Endodermal cell (in vitro differentiated cells): ENCODE measurements around the gene PASK. TPM values are rescaled to one million over a fixed set of nuclear protein-coding genes. Genes with fewer than 3 reads are reported as not detected.

ENCODE experiments used
- DNase-seq: peaks from one replicate; pipeline ENCODE4 v3.0.0-alpha.2; 2017
- H3K27ac ChIP-seq: 2 replicates; pipeline ENCODE4 v1.5.1; 2013; ENCODE audit warnings: mild to moderate bottlenecking, low read depth, low read length, moderate library complexity
- H3K27me3 ChIP-seq: 2 replicates; pipeline ENCODE4 v1.6.1; 2013; ENCODE audit warnings: mild to moderate bottlenecking, low read length, moderate library complexity; ENCODE audit not compliant: insufficient read depth, control insufficient read depth, poor library complexity, severe bottlenecking
- H3K36me3 ChIP-seq: 2 replicates; pipeline ENCODE4 v1.7.0; 2013; ENCODE audit warnings: mild to moderate bottlenecking, low read length, moderate library complexity; ENCODE audit not compliant: control insufficient read depth, insufficient read depth
- H3K4me1 ChIP-seq: one replicate; pipeline ENCODE4 v1.7.0; 2013; ENCODE audit warnings: low read length; ENCODE audit not compliant: control insufficient read depth, insufficient read depth
- H3K4me3 ChIP-seq: 2 replicates; pipeline ENCODE4 v1.5.1; 2013; ENCODE audit warnings: mild to moderate bottlenecking, low read length, moderate library complexity
- H3K9ac ChIP-seq: 2 replicates; pipeline ENCODE4 v1.6.1; 2013; ENCODE audit warnings: mild to moderate bottlenecking, low read length, moderate library complexity; ENCODE audit not compliant: poor library complexity, severe bottlenecking; ENCODE audit errors: extremely low read depth
- H3K9me3 ChIP-seq: 2 replicates; pipeline ENCODE4 v1.6.1; 2013; ENCODE audit warnings: mild to moderate bottlenecking, low read length, moderate library complexity; ENCODE audit not compliant: control insufficient read depth
- H3K27ac Mint-ChIP-seq: 2 replicates; pipeline ENCODE4 v1.8.0; 2020; ENCODE audit warnings: mixed read lengths
- H3K27me3 Mint-ChIP-seq: 2 replicates; pipeline ENCODE4 v1.8.0; 2021; ENCODE audit warnings: mild to moderate bottlenecking, mixed read lengths; ENCODE audit not compliant: insufficient read depth
- H3K36me3 Mint-ChIP-seq: 2 replicates; pipeline ENCODE4 v1.8.0; 2020; ENCODE audit warnings: low read depth, mixed read lengths
- H3K4me1 Mint-ChIP-seq: 2 replicates; pipeline ENCODE4 v1.8.0; 2020; ENCODE audit warnings: mixed read lengths
- H3K4me3 Mint-ChIP-seq: 2 replicates; pipeline ENCODE4 v1.8.0; 2020; ENCODE audit warnings: mild to moderate bottlenecking, moderate library complexity, mixed read lengths
- H3K9me3 Mint-ChIP-seq: 2 replicates; pipeline ENCODE4 v1.8.0; 2020; ENCODE audit warnings: mild to moderate bottlenecking, mixed read lengths
- WGBS, 2 experiments: methylation state at CpG; one replicate each; pipeline versions ENCODE4 v1.1.5 to v1.1.7; 2013; ENCODE audit warnings: missing lambda C conversion rate in 2 of 2, mixed read lengths in 1 of 2; ENCODE audit not compliant: insufficient coverage in 1 of 2, insufficient read length in 1 of 2; 5-methylcytosine and 5-hydroxymethylcytosine counted together
- total RNA-seq, 2 donors: library from RNA; stranded (reverse); fragmentation: NEBNext Ultra II Directional in 1 of 2; extraction: Animal tissue kit (Norgen Biotek cat#: 25700) in 1 of 2; gene quantifications; 2 replicates in 1 of 2; 3 replicates in 1 of 2; pipeline ENCODE4 v1.2.1, GENCODE V29; 2021
- TF ChIP-seq, protein P1 (sequence below): fragments of 200-600 bp; sonication (generic); conservative IDR thresholded peaks from 2 replicates; pipeline ENCODE4 v1.5.0; 2021; ENCODE audit warnings: antibody characterized with exemption, mild to moderate bottlenecking

PASK gene
- total RNA-seq, 2 donors from 2014 or later: 76.5 to 94.5 TPM

DNA sequence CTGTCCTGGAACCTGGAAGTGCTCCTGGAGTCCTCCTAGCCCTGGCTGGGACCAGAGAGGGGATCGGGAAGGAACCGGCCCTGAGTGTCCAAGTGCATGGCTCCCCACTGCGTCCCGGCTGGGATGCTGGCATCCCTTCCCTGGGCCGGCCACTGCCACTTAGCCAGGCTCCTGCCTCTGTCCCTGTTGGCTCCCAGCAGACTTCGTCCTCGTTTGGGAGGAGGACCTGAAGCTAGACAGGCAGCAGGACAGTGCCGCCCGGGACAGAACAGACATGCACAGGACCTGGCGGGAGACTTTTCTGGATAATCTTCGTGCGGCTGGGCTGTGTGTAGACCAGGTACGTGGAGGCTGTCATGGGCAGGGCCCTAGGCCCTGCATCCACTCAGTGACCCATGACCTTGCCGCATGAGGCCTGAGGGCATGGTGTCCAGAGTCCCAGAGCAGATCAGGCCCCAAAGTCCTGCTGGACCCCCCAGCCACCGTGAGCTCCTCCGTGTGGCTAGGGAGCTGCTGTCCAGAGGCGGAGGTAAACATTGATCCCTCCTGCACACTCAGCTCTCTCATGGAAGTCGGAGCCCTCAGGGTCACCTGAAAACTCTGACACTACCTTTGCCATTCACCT lies 46.3 kb upstream of the PASK start:
- Histone ChIP-seq H3K9me3 (no peaks in the 10 kb centered on the region), H3K27me3 (no peaks in the 10 kb centered on the region), H3K9ac (no peak overlapping the region), H3K36me3 (no peaks in the 10 kb centered on the region), H3K4me1 (no peaks in the 10 kb centered on the region), H3K4me3 (no peak overlapping the region), H3K27ac (no peak overlapping the region)
- TF ChIP-seq, protein P1, sequence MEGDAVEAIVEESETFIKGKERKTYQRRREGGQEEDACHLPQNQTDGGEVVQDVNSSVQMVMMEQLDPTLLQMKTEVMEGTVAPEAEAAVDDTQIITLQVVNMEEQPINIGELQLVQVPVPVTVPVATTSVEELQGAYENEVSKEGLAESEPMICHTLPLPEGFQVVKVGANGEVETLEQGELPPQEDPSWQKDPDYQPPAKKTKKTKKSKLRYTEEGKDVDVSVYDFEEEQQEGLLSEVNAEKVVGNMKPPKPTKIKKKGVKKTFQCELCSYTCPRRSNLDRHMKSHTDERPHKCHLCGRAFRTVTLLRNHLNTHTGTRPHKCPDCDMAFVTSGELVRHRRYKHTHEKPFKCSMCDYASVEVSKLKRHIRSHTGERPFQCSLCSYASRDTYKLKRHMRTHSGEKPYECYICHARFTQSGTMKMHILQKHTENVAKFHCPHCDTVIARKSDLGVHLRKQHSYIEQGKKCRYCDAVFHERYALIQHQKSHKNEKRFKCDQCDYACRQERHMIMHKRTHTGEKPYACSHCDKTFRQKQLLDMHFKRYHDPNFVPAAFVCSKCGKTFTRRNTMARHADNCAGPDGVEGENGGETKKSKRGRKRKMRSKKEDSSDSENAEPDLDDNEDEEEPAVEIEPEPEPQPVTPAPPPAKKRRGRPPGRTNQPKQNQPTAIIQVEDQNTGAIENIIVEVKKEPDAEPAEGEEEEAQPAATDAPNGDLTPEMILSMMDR: no peak
- no peak for DNase-seq
- H3K27me3 Mint-ChIP-seq: no peaks in the 10 kb centered on the region
- 90 to 98% methylated on average over 10 to 18 of the region's 18 CpGs for WGBS, 2 experiments
- no peaks in the 10 kb centered on the region for H3K4me1 Mint-ChIP-seq
- H3K9me3 Mint-ChIP-seq: no peaks in the 10 kb centered on the region
- no peak overlapping the region for H3K4me3 Mint-ChIP-seq
- H3K36me3 Mint-ChIP-seq: no peaks in the 10 kb centered on the region
- H3K27ac Mint-ChIP-seq: no peak overlapping the region

DNA sequence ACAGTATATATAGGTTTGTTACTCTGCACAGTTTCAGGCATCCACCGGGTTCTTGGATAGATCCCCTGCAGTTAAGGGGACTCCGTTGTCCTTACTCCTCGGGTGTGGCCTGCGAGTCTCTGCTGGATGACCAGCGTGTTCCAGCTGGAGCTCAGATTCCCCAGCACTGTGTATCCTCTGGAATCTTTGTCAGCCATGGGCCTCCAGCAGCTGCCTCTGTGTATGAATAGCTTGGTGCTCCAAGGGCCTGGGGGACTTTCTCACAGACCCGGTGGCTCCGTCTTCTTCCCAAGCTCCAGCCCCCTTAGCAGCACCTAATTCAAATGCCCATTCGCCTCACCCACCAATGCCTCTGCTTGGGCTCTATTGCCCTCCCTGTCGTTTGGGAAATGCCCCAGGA lies 45.5 kb upstream of the PASK start:
- H3K9me3 Mint-ChIP-seq: no peaks in the 10 kb centered on the region

DNA sequence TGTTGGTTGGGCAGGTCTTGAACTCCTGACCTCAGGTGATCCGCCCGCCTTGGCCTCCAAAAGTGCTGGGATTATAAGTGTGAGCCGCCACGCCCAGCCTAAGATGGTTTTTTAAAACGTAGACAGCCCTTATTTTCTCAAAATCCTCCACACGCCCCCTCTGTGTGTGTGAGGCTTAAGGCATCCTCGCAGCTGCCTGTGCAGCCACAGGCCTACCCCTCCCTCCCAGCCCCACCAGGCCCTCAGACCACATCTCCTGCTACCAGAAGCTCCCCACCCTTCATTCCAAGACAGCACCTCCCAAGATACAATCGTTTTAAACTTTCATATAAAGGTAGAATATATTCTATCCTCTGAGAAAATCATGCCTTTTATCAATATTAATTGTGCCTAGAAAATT lies 44.0 kb upstream of the PASK start:
- DNase-seq: peak; percentile 7
- H3K4me1 ChIP-seq: peaks cover 3% of the 10 kb centered on the region
- no peaks in the 10 kb centered on the region for H3K36me3 Mint-ChIP-seq
- WGBS, 2 experiments: 91 to 100% methylated on average over 4 to 7 of the region's 8 CpGs
- H3K27me3 Mint-ChIP-seq: no peaks in the 10 kb centered on the region
- TF ChIP-seq, protein P1: no peak
- no peak overlapping the region for H3K27ac ChIP-seq
- peaks cover 1% of the 10 kb centered on the region for H3K4me1 Mint-ChIP-seq
- no peak overlapping the region for H3K9ac ChIP-seq
- H3K27ac Mint-ChIP-seq: no peak overlapping the region
- H3K4me3 Mint-ChIP-seq: no peak overlapping the region
- H3K9me3 ChIP-seq: no peaks in the 10 kb centered on the region
- H3K4me3 ChIP-seq: no peak overlapping the region
- no peaks in the 10 kb centered on the region for H3K27me3 ChIP-seq
- H3K9me3 Mint-ChIP-seq: no peaks in the 10 kb centered on the region
- no peaks in the 10 kb centered on the region for H3K36me3 ChIP-seq

More for the DNA sequence above, 45.5 kb upstream of the PASK start:
- H3K27me3 ChIP-seq: no peaks in the 10 kb centered on the region
- no peak overlapping the region for H3K9ac ChIP-seq
- Mint-ChIP-seq H3K27me3 (no peaks in the 10 kb centered on the region), H3K4me3 (no peak overlapping the region), H3K27ac (no peak overlapping the region), H3K4me1 (no peaks in the 10 kb centered on the region), H3K36me3 (no peaks in the 10 kb centered on the region)
- H3K36me3 ChIP-seq: no peaks in the 10 kb centered on the region
- DNase-seq: peak; percentile 22
- H3K27ac ChIP-seq: no peak overlapping the region
- no peaks in the 10 kb centered on the region for H3K4me1 ChIP-seq
- H3K4me3 ChIP-seq: no peak overlapping the region
- WGBS, 2 experiments: 89 to 91% methylated on average over 6 to 9 of the region's 9 CpGs
- no peaks in the 10 kb centered on the region for H3K9me3 ChIP-seq
- TF ChIP-seq, protein P1: no peak
